Colon (tissue), 2 donors: ENCODE data around the gene PCDHGA8.
"Not testable (repeated sequence)": the region's sequence is repeated elsewhere in the genome, so short reads cannot be mapped to it uniquely, and the experiment has no call there.

ENCODE experiments used
- FAIRE-seq: peaks from 2 replicates; lab custom pipeline; 2012; peaks lifted over from hg19 to GRCh38; lab: Jason Lieb, UNC
- donor health status: control.
- donor health status: control.

The PCDHGA8 gene

GRCh38 chr5:141403387-141403786 lies 11.0 kb downstream of the PCDHGA8 start:
- no peak for FAIRE-seq

DNA sequence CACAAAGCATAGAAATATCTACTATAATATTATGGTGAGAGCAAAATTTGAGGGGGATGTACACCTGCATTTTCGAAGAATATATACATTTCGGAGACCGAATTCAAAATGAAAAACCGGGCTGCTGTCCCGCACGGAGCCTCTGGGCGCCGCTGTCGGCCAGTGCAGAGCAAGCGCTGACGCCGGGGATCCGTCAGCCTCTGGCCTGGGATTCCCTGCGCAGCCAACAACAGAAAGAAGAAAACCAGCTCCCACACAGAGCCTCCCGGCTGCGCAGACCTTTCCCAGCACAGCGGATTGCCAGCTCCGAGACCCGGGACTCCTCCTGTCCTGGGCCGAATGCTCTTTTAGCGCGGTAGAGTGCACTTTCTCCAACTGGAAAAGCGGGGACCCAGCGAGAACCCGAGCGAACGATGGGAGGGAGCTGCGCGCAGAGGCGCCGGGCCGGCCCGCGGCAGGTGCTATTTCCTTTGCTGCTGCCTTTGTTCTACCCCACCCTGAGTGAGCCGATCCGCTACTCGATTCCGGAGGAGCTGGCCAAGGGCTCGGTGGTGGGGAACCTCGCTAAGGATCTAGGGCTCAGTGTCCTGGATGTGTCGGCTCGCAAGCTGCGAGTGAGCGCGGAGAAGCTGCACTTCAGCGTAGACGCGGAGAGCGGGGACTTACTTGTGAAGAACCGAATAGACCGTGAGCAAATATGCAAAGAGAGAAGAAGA lies 15.5 kb downstream of the PCDHGA8 start, which contains the start of gene PCDHGB6:
Gene PCDHGB6 (plus strand): TSS at position 232 of the 716 bp plus-strand sequence. CDS start 182 bp downstream, at position 414.
- not testable (repeated sequence) for FAIRE-seq

DNA sequence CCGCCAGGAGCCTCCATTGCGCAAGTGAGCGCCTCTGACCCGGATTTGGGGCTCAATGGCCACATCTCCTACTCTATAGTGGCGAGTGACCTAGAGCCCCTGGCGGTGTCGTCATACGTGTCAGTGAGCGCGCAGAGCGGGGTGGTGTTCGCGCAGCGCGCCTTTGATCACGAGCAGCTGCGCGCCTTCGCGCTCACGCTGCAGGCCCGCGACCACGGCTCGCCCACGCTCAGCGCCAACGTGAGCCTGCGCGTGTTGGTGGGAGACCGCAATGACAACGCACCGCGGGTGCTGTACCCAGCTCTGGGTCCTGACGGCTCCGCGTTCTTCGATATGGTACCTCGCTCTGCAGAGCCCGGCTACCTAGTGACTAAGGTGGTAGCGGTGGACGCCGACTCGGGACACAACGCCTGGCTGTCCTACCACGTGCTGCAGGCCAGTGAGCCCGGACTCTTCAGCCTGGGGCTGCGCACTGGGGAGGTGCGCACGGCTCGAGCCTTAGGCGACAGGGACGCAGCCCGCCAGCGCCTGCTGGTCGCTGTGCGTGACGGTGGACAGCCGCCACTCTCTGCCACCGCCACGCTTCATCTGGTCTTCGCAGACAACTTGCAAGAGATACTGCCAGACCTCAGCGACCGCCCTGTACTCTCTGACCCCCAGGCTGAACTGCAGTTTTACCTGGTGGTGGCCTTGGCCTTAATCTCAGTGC lies 17.3 kb downstream of the PCDHGA8 start:
- FAIRE-seq = no peak

GRCh38 chr5:141411575-141411974 lies 19.1 kb downstream of the PCDHGA8 start:
- no peak for FAIRE-seq

- FAIRE-seq = no peak
Measured at GRCh38 chr5:141412854-141413539, 20.6 kb downstream of the PCDHGA8 start, which contains the start of gene PCDHGA10. PCDHGA10 (plus strand) TSS chr5:141412987; CDS start chr5:141413176, 189 bp downstream.

- no peak for FAIRE-seq
Measured at GRCh38 chr5:141413540-141414069, 21.2 kb downstream of the PCDHGA8 start.

DNA sequence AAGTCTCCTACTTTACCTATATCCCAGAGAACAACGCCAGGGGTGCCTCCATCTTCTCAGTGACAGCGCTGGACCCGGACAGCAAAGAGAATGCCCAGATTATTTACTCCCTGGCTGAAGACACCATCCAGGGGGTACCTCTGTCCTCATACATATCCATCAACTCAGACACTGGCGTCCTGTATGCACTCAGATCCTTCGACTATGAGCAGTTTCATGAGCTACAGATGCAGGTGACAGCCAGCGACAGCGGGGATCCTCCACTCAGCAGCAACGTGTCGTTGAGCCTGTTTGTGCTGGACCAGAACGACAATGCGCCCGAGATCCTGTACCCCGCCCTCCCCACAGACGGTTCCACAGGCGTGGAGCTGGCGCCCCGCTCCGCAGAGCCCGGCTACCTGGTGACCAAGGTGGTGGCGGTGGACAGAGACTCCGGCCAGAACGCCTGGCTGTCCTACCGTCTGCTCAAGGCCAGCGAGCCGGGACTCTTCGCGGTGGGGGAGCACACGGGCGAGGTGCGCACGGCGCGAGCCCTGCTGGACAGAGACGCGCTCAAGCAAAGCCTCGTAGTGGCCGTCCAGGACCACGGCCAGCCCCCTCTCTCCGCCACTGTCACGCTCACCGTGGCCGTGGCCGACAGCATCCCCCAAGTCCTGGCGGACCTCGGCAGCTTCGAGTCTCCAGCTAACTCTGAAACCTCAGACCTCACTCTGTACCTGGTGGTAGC lies 22.3 kb downstream of the PCDHGA8 start:
- FAIRE-seq = not testable (repeated sequence)

DNA sequence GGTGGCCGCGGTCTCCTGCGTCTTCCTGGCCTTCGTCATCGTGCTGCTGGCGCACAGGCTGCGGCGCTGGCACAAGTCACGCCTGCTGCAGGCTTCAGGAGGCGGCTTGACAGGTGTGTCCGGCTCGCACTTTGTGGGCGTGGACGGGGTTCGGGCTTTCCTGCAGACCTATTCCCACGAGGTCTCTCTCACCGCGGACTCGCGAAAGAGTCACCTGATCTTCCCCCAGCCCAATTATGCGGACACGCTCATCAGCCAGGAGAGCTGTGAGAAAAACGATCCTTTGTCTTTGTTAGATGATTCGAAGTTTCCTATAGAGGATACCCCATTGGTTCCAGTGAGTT lies 22.8 kb downstream of the PCDHGA8 start:
- not testable (repeated sequence) for FAIRE-seq

DNA sequence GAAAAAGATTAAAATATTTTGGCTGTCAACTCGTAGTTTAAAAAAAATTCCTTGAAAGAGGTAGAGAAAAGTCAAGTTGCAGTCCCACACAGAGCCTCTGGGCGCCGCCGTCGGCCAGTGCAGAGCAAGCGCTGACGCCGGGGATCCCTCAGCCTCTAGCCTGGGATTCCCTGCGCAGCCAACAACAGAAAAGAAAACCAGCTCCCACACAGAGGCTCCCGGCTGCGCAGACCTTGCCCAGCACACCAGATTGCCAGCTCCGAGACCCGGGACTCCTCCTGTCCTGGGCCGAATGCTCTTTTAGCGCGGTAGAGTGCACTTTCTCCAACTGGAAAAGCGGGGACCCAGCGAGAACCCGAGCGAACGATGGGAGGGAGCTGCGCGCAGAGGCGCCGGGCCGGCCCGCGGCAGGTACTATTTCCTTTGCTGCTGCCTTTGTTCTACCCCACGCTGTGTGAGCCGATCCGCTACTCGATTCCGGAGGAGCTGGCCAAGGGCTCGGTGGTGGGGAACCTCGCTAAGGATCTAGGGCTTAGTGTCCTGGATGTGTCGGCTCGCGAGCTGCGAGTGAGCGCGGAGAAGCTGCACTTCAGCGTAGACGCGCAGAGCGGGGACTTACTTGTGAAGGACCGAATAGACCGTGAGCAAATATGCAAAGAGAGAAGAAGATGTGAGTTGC lies 25.2 kb downstream of the PCDHGA8 start, which contains the start of gene PCDHGB7:
Gene PCDHGB7 (plus strand): TSS at position 184 of the 679 bp plus-strand sequence. CDS start 183 bp downstream, at position 367.
- not testable (repeated sequence) for FAIRE-seq

- FAIRE-seq = no peak
Measured at GRCh38 chr5:141419074-141419880, 26.8 kb downstream of the PCDHGA8 start.

GRCh38 chr5:141420855-141421488 lies 28.5 kb downstream of the PCDHGA8 start, which contains the start of gene PCDHGA11:
PCDHGA11 (plus strand) TSS chr5:141421051; CDS start chr5:141421228, 177 bp downstream.
- no peak for FAIRE-seq

GRCh38 chr5:141421489-141421855 lies 29.0 kb downstream of the PCDHGA8 start:
- FAIRE-seq = no peak

DNA sequence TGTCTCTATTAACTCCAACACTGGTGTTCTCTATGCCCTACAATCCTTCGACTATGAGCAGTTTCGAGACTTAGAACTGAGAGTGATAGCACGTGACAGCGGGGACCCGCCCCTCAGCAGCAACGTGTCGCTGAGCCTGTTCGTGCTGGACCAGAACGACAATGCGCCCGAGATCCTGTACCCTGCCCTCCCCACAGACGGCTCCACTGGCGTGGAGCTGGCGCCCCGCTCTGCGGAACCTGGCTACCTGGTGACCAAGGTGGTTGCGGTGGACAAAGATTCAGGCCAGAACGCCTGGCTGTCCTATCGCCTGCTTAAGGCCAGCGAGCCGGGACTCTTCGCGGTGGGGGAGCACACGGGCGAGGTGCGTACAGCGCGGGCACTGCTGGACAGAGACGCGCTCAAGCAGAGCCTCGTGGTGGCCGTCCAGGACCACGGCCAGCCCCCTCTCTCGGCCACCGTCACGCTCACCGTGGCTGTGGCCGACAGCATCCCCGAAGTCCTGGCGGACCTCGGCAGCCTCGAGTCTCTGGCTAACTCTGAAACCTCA lies 30.4 kb downstream of the PCDHGA8 start:
- FAIRE-seq = no peak

GRCh38 chr5:141427783-141428426 lies 35.5 kb downstream of the PCDHGA8 start:
- FAIRE-seq = no peak

- no peak for FAIRE-seq
Measured at GRCh38 chr5:141430332-141431113, 38.1 kb downstream of the PCDHGA8 start, which contains the start of gene PCDHGA12. PCDHGA12 (plus strand) TSS chr5:141430507; CDS start chr5:141430760, 253 bp downstream.

- no peak for FAIRE-seq
Measured at GRCh38 chr5:141431286-141431685, 38.9 kb downstream of the PCDHGA8 start.

GRCh38 chr5:141432308-141432707 lies 39.9 kb downstream of the PCDHGA8 start:
- not testable (repeated sequence) for FAIRE-seq

GRCh38 chr5:141432726-141433125 lies 40.3 kb downstream of the PCDHGA8 start:
- not testable (repeated sequence) for FAIRE-seq
